ENCODE measurements around the gene UHRF1.
"Not testable (repeated sequence)": the region's sequence is repeated elsewhere in the genome, so short reads cannot be mapped to it uniquely, and the experiment has no call there.

The UHRF1 gene

GRCh38 chr19:4897146-4897545 lies 12.2 kb upstream of the UHRF1 start:
- no peaks in the 10 kb centered on the region for H3K4me1 ChIP-seq (ENCODE audit: control insufficient read depth in 2 of 2, insufficient read depth in 2 of 2, low read length in 2 of 2)
- no peak overlapping the region for H3K9ac ChIP-seq (ENCODE audit: low read depth in 1 of 2, low read length in 2 of 2)
- H3K4me3 ChIP-seq (ENCODE audit: low read length in 2 of 2): no peak overlapping the region
- H3K27me3 ChIP-seq (ENCODE audit: control insufficient read depth in 2 of 2, insufficient read depth in 2 of 2, low read length in 2 of 2): no peaks in the 10 kb centered on the region
- H3K27ac ChIP-seq (ENCODE audit: low read depth in 2 of 2, low read length in 2 of 2): no peak overlapping the region
- no peaks in the 10 kb centered on the region for H3K36me3 ChIP-seq (ENCODE audit: control insufficient read depth in 2 of 2, insufficient read depth in 2 of 2, low read length in 2 of 2)
- H3K9me3 ChIP-seq (ENCODE audit: control insufficient read depth in 2 of 2, low read length in 2 of 2): no peaks in the 10 kb centered on the region

DNA sequence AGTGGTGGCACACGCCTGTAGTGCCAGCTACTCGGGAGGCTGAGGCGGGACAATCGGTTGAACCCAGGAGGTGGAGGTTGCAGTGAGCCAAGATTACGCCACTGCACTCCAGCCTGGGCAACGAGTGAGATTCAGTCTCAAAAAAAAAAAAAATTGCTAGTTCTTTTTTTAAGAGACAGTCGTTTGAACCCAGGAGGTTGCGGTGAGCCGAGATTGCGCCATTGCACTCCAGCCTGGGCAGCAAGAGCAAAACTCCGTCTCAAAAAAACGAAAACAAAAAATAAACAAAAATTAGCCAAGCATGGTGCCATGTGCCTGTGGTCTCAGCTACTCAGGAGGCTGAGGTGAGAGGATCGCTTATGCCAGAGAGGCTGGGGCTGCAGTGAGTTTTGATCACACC lies 8.4 kb upstream of the UHRF1 start:
- H3K36me3 ChIP-seq (ENCODE audit: control insufficient read depth in 2 of 2, insufficient read depth in 2 of 2, low read length in 2 of 2); H3K27ac ChIP-seq (ENCODE audit: low read depth in 2 of 2, low read length in 2 of 2); H3K4me1 ChIP-seq (ENCODE audit: control insufficient read depth in 2 of 2, insufficient read depth in 2 of 2, low read length in 2 of 2); H3K4me3 ChIP-seq (ENCODE audit: low read length in 2 of 2); H3K27me3 ChIP-seq (ENCODE audit: control insufficient read depth in 2 of 2, insufficient read depth in 2 of 2, low read length in 2 of 2); H3K9ac ChIP-seq (ENCODE audit: low read depth in 1 of 2, low read length in 2 of 2); H3K9me3 ChIP-seq (ENCODE audit: control insufficient read depth in 2 of 2, low read length in 2 of 2): not testable (repeated sequence)

- Histone ChIP-seq H3K9me3 (ENCODE audit: control insufficient read depth in 2 of 2, low read length in 2 of 2) (no peaks in the 10 kb centered on the region), H3K36me3 (ENCODE audit: control insufficient read depth in 2 of 2, insufficient read depth in 2 of 2, low read length in 2 of 2) (no peaks in the 10 kb centered on the region), H3K27ac (ENCODE audit: low read depth in 2 of 2, low read length in 2 of 2) (no peak within 1 kb of the TSS), H3K9ac (ENCODE audit: low read depth in 1 of 2, low read length in 2 of 2) (no peak within 1 kb of the TSS), H3K27me3 (ENCODE audit: control insufficient read depth in 2 of 2, insufficient read depth in 2 of 2, low read length in 2 of 2) (no peaks in the 10 kb centered on the region), H3K4me3 (ENCODE audit: low read length in 2 of 2) (no peak within 1 kb of the TSS), H3K4me1 (ENCODE audit: control insufficient read depth in 2 of 2, insufficient read depth in 2 of 2, low read length in 2 of 2) (no peaks in the 10 kb centered on the region)
Observed at GRCh38 chr19:4902796-4903195, 6.5 kb upstream of the UHRF1 start, which contains the start of gene ARRDC5. ARRDC5 (minus strand) TSS chr19:4902896; CDS start chr19:4902825, 71 bp downstream.

DNA sequence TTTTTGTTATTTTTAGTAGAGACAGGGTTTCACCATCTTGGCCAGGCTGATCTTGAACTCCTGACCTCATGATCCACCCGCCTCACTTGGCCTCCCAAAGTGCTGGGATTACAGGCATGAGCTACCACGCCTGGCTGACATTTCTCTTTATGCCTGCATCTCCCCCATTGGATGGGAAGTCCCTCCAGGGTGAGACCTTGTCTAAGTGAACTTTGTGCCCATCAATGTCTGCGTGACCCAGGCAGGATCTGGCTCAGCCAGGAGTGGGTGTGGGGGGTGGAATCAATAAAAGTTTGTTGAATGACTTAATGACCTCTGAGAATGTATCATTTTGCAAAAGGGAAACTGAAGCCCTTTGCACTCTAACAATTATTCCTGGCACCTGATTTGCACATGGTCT lies 4.8 kb upstream of the UHRF1 start:
- Histone ChIP-seq H3K27me3 (ENCODE audit: control insufficient read depth in 2 of 2, insufficient read depth in 2 of 2, low read length in 2 of 2) (no peaks in the 10 kb centered on the region), H3K4me1 (ENCODE audit: control insufficient read depth in 2 of 2, insufficient read depth in 2 of 2, low read length in 2 of 2) (no peaks in the 10 kb centered on the region), H3K9ac (ENCODE audit: low read depth in 1 of 2, low read length in 2 of 2) (no peak overlapping the region), H3K27ac (ENCODE audit: low read depth in 2 of 2, low read length in 2 of 2) (no peak overlapping the region), H3K4me3 (ENCODE audit: low read length in 2 of 2) (no peak overlapping the region), H3K9me3 (ENCODE audit: control insufficient read depth in 2 of 2, low read length in 2 of 2) (no peaks in the 10 kb centered on the region), H3K36me3 (ENCODE audit: control insufficient read depth in 2 of 2, insufficient read depth in 2 of 2, low read length in 2 of 2) (no peaks in the 10 kb centered on the region)

- H3K9ac ChIP-seq (ENCODE audit: low read depth in 1 of 2, low read length in 2 of 2): no peak overlapping the region
- no peaks in the 10 kb centered on the region for H3K27me3 ChIP-seq (ENCODE audit: control insufficient read depth in 2 of 2, insufficient read depth in 2 of 2, low read length in 2 of 2)
- H3K36me3 ChIP-seq (ENCODE audit: control insufficient read depth in 2 of 2, insufficient read depth in 2 of 2, low read length in 2 of 2): no peaks in the 10 kb centered on the region
- no peaks in the 10 kb centered on the region for H3K9me3 ChIP-seq (ENCODE audit: control insufficient read depth in 2 of 2, low read length in 2 of 2)
- H3K4me1 ChIP-seq (ENCODE audit: control insufficient read depth in 2 of 2, insufficient read depth in 2 of 2, low read length in 2 of 2): peaks cover 14 to 16% of the 10 kb centered on the region in 2 donors
- H3K27ac ChIP-seq (ENCODE audit: low read depth in 2 of 2, low read length in 2 of 2): no peak overlapping the region
- H3K4me3 ChIP-seq (ENCODE audit: low read length in 2 of 2): no peak overlapping the region
Observed at GRCh38 chr19:4906963-4907362, 2.3 kb upstream of the UHRF1 start.

DNA sequence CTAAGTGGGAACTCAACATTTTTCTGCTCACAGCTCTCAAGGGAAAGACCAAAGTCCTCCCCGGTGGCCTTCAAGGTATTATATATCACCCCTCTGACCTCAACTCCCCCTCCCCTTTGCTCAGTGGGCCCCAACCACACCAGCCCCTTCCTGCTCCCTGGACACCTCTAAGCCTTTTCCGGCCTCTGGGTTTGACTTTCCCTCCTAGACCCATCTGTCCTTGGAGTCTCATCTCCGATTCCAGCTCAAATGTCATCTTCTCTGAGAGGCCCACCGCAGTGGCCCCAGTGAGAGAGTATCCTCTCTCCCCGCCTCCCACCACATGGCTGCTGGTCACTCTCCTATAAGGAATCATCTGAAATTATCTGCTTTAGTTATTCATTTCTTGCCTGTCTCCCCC lies 941 bp upstream of the UHRF1 start:
- no peak overlapping the region for H3K4me3 ChIP-seq (ENCODE audit: low read length in 2 of 2)
- H3K9ac ChIP-seq (ENCODE audit: low read depth in 1 of 2, low read length in 2 of 2): no peak overlapping the region
- H3K36me3 ChIP-seq (ENCODE audit: control insufficient read depth in 2 of 2, insufficient read depth in 2 of 2, low read length in 2 of 2): no peaks in the 10 kb centered on the region
- H3K4me1 ChIP-seq (ENCODE audit: control insufficient read depth in 2 of 2, insufficient read depth in 2 of 2, low read length in 2 of 2): peaks cover 17 to 19% of the 10 kb centered on the region in 2 donors
- H3K9me3 ChIP-seq (ENCODE audit: control insufficient read depth in 2 of 2, low read length in 2 of 2): no peaks in the 10 kb centered on the region
- H3K27me3 ChIP-seq (ENCODE audit: control insufficient read depth in 2 of 2, insufficient read depth in 2 of 2, low read length in 2 of 2): no peaks in the 10 kb centered on the region
- no peak overlapping the region for H3K27ac ChIP-seq (ENCODE audit: low read depth in 2 of 2, low read length in 2 of 2)

DNA sequence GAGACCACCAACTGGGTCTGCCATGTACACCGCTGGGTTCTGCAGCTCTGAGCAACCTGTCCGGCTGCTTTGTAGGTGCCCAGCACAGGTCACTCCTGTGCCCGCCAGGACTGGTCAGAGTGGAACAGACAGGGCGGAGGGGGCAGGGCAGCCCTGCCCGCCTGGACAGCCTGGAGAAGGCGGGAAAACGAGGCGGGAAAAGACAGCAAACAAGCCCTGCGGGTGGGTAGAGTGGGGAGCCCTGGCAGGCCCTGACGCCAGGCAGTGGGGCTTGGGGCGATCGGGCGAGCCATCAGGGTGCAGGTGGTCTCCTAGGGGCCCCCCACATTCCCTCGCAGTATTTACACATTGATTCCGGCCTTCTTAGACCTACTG lies 533 bp upstream of the UHRF1 start:
- Histone ChIP-seq H3K36me3 (ENCODE audit: control insufficient read depth in 2 of 2, insufficient read depth in 2 of 2, low read length in 2 of 2) (no peaks in the 10 kb centered on the region), H3K4me3 (ENCODE audit: low read length in 2 of 2) (no peak overlapping the region), H3K27ac (ENCODE audit: low read depth in 2 of 2, low read length in 2 of 2) (no peak overlapping the region), H3K9ac (ENCODE audit: low read depth in 1 of 2, low read length in 2 of 2) (no peak overlapping the region), H3K27me3 (ENCODE audit: control insufficient read depth in 2 of 2, insufficient read depth in 2 of 2, low read length in 2 of 2) (no peaks in the 10 kb centered on the region), H3K9me3 (ENCODE audit: control insufficient read depth in 2 of 2, low read length in 2 of 2) (no peaks in the 10 kb centered on the region), H3K4me1 (ENCODE audit: control insufficient read depth in 2 of 2, insufficient read depth in 2 of 2, low read length in 2 of 2) (peaks cover 17 to 19% of the 10 kb centered on the region in 2 donors)

GRCh38 chr19:4909897-4910593 lies 744 bp downstream of the UHRF1 start:
- Histone ChIP-seq H3K9ac (ENCODE audit: low read depth in 1 of 2, low read length in 2 of 2) (peak overlapping the region in 1 of 2 donors; percentile 49), H3K4me1 (ENCODE audit: control insufficient read depth in 2 of 2, insufficient read depth in 2 of 2, low read length in 2 of 2) (peaks cover 20 to 24% of the 10 kb centered on the region in 2 donors), H3K4me3 (ENCODE audit: low read length in 2 of 2) (peak overlapping the region; percentile 74), H3K27me3 (ENCODE audit: control insufficient read depth in 2 of 2, insufficient read depth in 2 of 2, low read length in 2 of 2) (no peaks in the 10 kb centered on the region), H3K9me3 (ENCODE audit: control insufficient read depth in 2 of 2, low read length in 2 of 2) (no peaks in the 10 kb centered on the region), H3K36me3 (ENCODE audit: control insufficient read depth in 2 of 2, insufficient read depth in 2 of 2, low read length in 2 of 2) (no peaks in the 10 kb centered on the region), H3K27ac (ENCODE audit: low read depth in 2 of 2, low read length in 2 of 2) (no peak overlapping the region)

DNA sequence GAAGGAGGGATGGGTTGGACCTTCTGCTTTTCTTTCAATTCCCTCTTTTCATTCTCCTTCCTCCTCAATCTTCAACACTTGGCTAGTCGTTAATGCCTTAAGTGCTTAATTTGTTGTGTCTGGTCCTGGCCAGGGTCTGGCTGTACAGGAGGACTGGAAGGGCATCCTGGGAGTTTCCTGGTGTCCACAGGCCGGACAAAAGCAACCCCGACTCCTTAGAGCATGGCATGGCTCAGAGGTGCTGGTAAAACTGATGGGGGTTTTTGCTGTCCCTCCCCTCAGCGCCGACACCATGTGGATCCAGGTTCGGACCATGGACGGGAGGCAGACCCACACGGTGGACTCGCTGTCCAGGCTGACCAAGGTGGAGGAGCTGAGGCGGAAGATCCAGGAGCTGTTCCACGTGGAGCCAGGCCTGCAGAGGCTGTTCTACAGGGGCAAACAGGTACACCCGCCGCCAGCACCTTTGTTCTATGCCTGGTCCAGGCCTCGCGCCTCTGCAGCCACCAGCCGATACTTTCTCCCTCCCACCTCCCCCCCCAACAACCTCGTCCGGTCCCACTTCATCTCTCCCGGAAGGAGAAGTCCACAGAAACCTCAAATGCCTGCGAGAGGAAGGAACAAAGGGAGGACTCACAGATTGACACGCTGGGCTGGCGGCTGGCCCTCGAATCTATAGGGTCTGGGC lies 1.4 kb downstream of the UHRF1 start:
- Histone ChIP-seq H3K9ac (ENCODE audit: low read depth in 1 of 2, low read length in 2 of 2) (peak overlapping the region in 1 of 2 donors; percentile 8), H3K9me3 (ENCODE audit: control insufficient read depth in 2 of 2, low read length in 2 of 2) (no peaks in the 10 kb centered on the region), H3K36me3 (ENCODE audit: control insufficient read depth in 2 of 2, insufficient read depth in 2 of 2, low read length in 2 of 2) (no peaks in the 10 kb centered on the region), H3K27ac (ENCODE audit: low read depth in 2 of 2, low read length in 2 of 2) (no peak overlapping the region), H3K4me3 (ENCODE audit: low read length in 2 of 2) (peak overlapping the region; percentile 74), H3K27me3 (ENCODE audit: control insufficient read depth in 2 of 2, insufficient read depth in 2 of 2, low read length in 2 of 2) (no peaks in the 10 kb centered on the region), H3K4me1 (ENCODE audit: control insufficient read depth in 2 of 2, insufficient read depth in 2 of 2, low read length in 2 of 2) (peaks cover 24 to 31% of the 10 kb centered on the region in 2 donors)

GRCh38 chr19:4911314-4911713 lies 2.0 kb downstream of the UHRF1 start:
- Histone ChIP-seq H3K27ac (ENCODE audit: low read depth in 2 of 2, low read length in 2 of 2) (no peak overlapping the region), H3K36me3 (ENCODE audit: control insufficient read depth in 2 of 2, insufficient read depth in 2 of 2, low read length in 2 of 2) (no peaks in the 10 kb centered on the region)

More at GRCh38 chr19:4911314-4911713, 2.0 kb downstream of the UHRF1 start:
- Histone ChIP-seq H3K9ac (ENCODE audit: low read depth in 1 of 2, low read length in 2 of 2) (peak overlapping the region; percentile 28 to 56), H3K9me3 (ENCODE audit: control insufficient read depth in 2 of 2, low read length in 2 of 2) (no peaks in the 10 kb centered on the region), H3K27me3 (ENCODE audit: control insufficient read depth in 2 of 2, insufficient read depth in 2 of 2, low read length in 2 of 2) (no peaks in the 10 kb centered on the region), H3K4me3 (ENCODE audit: low read length in 2 of 2) (peak overlapping the region; percentile 19 to 51), H3K4me1 (ENCODE audit: control insufficient read depth in 2 of 2, insufficient read depth in 2 of 2, low read length in 2 of 2) (peaks cover 26 to 31% of the 10 kb centered on the region in 2 donors)

All from mucosa of rectum (tissue), 2 donors.